Coronary artery (tissue), 2 donors: ENCODE data around the gene NCKAP5.

ENCODE experiments used
- DNase-seq: peaks from one replicate; pipeline ENCODE4 v3.0.0-alpha.2; 2017; ENCODE audit warnings: low spot score
- H3K27ac ChIP-seq, 2 donors: fragments of 200-600 bp; sonication (generic); one replicate each; pipeline ENCODE4 v1.5.1; 2016 to 2019
- H3K4me3 ChIP-seq: fragments of 200-600 bp; sonication (generic); 2 replicates; pipeline ENCODE4 v1.5.1; 2016; ENCODE audit warnings: mild to moderate bottlenecking, moderate library complexity
- TF ChIP-seq, protein P1 (sequence below): fragments of 200-600 bp; sonication (generic); IDR thresholded peaks from one replicate; pipeline ENCODE4 v1.5.1; 2019; ENCODE audit warnings: antibody characterized with exemption

The NCKAP5 gene

DNA sequence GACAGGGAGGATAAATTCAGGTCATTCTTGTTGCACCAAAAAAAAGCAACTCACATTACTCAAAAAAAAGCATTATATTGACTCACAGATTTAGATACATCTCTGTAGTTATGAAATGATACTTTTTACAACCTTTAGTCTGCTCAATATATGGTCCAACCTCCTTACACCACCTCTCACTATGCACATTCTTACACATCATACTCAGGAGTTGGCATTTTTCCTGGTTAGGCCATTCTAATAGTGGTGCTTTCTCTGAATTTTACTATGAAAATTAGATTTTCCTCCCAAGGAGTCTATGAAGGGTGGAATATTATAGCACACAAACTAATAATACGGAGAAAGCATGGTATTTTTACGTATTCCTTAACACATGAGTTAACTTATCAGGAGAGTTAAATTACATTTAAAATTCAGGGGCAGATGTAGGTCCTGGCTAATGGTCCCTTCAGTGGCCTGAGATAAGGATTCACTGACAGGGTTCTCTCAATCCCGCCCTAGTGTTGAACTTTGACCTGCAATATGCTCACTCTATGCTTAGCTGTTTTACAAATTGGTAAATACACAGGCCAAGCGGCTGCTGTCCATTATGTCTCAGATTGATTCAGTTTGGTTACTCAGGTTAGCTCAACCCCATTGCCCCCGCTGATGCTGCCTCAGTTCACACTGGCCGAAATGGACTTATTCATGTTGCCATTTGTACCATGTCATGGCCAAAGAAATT lies 153.6 kb downstream of the NCKAP5 start:
- TF ChIP-seq, protein P1, sequence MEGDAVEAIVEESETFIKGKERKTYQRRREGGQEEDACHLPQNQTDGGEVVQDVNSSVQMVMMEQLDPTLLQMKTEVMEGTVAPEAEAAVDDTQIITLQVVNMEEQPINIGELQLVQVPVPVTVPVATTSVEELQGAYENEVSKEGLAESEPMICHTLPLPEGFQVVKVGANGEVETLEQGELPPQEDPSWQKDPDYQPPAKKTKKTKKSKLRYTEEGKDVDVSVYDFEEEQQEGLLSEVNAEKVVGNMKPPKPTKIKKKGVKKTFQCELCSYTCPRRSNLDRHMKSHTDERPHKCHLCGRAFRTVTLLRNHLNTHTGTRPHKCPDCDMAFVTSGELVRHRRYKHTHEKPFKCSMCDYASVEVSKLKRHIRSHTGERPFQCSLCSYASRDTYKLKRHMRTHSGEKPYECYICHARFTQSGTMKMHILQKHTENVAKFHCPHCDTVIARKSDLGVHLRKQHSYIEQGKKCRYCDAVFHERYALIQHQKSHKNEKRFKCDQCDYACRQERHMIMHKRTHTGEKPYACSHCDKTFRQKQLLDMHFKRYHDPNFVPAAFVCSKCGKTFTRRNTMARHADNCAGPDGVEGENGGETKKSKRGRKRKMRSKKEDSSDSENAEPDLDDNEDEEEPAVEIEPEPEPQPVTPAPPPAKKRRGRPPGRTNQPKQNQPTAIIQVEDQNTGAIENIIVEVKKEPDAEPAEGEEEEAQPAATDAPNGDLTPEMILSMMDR = no peak
- Histone ChIP-seq H3K27ac (no peak overlapping the region), H3K4me3 (no peak overlapping the region)
- DNase-seq = no peak

DNA sequence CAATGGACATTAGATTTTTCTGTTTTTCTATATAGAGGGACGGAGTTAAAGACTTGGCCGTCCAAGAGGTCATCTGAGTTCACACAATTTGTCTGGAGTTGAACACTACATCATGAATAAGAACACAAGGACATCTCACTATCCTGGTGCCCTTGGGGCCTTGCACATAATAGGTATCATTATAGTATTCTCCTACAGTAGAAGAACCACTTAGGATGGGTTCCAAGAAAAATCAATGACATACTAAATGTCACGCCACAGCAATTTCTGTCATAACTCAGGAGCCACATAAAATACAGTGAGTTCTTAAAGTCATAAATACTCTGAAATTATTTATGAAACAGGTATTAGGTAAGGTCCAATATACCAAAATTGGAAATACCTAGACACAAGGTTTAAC lies 154.4 kb downstream of the NCKAP5 start:
- DNase-seq = no peak
- Histone ChIP-seq H3K4me3 (no peak overlapping the region), H3K27ac (no peak overlapping the region)
- TF ChIP-seq, protein P1 = no peak

DNA sequence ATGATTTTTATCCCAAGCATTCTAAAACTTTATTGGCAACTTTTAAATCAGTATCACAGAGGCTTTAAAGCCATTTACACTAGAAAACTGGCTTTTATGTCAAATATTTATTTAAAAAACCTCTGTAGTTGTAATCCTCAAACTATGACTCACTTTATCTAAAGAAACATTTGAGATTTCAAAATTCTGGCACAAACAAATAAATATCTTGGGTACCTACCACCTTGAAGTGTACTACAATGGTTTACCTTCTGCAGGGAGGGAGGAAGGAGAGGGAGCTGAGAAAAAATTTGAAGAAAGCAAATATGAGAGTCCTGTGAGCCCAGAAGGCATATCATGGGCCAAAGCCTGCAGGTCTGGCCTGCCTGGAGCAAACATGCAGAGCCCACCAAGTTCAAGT lies 155.6 kb downstream of the NCKAP5 start:
- no peak for DNase-seq
- H3K4me3 ChIP-seq = no peak overlapping the region
- TF ChIP-seq, protein P1 = no peak
- no peak overlapping the region for H3K27ac ChIP-seq

DNA sequence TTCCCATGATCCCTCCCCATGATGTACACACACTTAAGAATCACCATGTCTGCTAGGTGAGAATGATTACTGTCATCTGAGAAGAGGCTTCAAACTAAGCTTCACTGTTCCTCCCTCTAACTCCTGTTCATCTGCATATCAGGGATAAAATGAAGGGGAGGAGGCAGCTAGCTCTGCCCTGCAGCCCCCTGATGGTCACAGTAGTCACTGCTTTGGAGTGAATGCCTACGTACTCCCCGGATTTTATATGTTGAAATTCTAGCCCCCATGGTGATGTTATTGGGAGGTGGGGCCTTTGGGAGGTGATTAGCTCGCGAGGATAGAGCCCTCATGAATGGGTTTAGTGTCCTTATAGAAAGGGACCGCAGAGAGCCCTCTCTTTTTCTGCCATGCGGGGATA lies 156.4 kb downstream of the NCKAP5 start:
- DNase-seq = no peak
- H3K4me3 ChIP-seq = no peak overlapping the region
- TF ChIP-seq, protein P1 = no peak
- H3K27ac ChIP-seq = no peak overlapping the region

DNA sequence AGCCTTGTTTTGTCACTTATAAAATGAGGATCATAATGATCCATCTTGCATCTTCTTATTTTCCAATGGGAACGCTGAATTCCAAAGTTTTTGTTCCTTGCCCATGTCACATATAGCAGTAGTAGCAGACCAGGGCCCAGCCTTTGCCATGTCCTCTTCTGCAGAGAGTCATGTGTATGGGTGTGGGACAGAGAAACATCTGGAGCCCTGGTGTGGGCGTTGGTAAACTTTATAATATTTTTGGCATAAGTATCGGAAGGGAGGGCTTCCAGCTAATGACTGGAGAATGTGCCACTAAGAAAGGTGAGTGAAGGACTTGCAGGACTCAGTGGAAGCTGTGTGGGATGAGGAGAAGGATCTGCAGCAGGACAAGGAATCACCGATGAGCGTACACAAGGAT lies 157.2 kb downstream of the NCKAP5 start:
- DNase-seq = no peak
- Histone ChIP-seq H3K27ac (no peak overlapping the region), H3K4me3 (no peak overlapping the region)
- TF ChIP-seq, protein P1 = no peak

DNA sequence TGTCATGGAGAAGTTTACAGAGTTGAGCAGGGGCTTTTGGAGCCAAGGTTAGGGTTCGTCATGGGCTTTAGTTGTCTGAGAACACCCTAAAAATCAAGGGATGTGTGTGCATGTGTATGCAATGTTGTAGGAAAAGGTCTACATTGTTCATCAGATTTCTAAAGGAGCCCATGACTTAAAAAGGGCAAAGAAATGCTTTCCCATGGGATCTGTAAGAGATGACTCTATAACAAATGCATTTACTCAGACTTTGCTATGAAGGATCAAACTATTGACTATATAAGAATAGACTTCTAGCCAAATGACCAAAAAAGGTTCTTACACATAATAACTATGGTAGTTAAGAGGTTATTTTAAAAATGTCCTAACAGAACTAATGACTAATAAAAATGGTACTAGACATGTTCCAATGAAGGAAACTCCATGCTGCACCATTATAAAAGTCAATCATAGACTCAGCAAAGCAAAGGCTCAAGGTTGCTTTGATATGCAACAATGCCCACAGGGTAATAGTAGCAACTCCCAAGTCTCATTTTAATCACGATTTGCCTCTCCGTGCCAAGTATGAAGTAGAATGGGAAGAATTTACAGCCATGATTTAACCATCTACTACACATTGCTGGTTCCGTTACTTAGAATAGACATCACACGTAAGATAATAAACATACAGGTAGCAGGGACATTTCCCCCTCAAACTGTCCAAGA lies 158.5 kb downstream of the NCKAP5 start:
- Histone ChIP-seq H3K4me3 (no peak overlapping the region), H3K27ac (no peak overlapping the region)
- no peak for DNase-seq
- TF ChIP-seq, protein P1 = no peak

DNA sequence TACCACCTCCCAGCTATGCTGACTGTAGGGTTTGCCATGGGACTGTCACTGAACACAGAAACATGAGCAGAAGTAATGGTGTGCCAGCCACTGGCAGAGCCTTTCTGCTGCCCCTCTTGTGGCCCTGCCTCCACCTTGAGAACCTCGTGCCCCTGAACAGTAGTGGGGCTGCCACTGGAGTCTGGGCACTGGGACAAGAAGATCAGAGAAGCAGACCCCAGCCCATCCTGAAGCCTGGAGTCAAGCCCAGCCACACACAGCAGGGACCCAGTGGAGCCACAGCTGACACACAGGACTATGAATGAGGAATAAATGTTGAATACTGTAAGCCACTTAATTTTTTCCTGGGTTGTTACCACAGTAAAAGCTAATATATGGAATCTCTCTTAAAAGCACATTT lies 159.6 kb downstream of the NCKAP5 start:
- no peak for DNase-seq
- H3K4me3 ChIP-seq = no peak overlapping the region
- H3K27ac ChIP-seq = no peak overlapping the region
- TF ChIP-seq, protein P1 = no peak
